Measurements from ENCODE around the gene DPF3. TPM values are rescaled to one million over a fixed set of nuclear protein-coding genes. Genes with fewer than 3 reads are reported as not detected.

Gene DPF3
- total RNA-seq, 4 donors from 2014 or later, result 0.19 to 3.8 (median 0.58) TPM

DNA sequence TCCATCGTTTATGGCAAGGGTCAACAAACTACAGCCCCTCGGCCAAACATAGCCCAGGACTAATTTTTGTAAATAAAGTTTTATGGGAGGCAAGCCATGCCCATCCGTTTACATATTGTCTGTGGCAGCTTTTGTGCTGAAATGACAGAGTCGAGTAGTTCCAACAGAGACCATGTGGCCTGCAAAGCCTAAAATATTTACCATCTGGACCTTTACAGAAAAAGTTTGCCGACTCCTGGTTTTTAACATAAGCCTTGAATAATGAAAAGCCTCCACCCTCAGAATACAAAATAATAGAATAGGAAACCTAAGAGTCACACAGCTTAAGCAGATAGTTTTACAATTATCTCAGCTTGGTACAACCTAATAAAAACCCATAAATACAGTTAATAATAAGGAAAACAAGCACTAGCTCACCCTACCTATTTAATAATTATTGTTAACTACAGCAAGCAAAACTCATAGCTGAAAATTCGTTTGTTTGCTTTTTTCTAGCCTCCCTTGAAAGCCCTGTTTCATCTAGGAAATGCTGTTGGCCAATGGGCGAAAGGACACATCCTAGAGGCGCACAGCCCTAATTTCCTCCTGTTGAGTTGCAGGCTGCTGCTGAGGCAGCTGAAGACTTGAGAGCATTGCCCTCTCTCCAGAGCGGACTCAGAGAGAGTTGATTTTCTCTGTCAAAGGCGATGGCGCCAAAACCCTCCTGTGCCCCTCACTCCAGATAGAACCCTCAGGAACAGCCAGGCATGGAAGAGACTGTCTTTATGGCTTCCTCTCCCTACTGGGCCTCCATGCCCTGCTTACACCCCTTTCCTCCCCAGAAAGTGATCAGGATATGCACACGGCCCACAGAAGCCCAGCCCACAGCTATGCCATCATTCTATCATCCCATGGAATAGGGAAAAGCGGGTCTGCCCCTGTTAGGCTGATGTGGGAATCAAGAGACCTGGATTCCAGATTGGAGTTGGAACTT, 107.2 kb downstream of the DPF3 start:
- TF ChIP-seq, protein P1, sequence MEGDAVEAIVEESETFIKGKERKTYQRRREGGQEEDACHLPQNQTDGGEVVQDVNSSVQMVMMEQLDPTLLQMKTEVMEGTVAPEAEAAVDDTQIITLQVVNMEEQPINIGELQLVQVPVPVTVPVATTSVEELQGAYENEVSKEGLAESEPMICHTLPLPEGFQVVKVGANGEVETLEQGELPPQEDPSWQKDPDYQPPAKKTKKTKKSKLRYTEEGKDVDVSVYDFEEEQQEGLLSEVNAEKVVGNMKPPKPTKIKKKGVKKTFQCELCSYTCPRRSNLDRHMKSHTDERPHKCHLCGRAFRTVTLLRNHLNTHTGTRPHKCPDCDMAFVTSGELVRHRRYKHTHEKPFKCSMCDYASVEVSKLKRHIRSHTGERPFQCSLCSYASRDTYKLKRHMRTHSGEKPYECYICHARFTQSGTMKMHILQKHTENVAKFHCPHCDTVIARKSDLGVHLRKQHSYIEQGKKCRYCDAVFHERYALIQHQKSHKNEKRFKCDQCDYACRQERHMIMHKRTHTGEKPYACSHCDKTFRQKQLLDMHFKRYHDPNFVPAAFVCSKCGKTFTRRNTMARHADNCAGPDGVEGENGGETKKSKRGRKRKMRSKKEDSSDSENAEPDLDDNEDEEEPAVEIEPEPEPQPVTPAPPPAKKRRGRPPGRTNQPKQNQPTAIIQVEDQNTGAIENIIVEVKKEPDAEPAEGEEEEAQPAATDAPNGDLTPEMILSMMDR (IDR thresholded peaks at IDR 0.05), result no peak
- no peak for DNase-seq (ENCODE audit: low spot score)

DNA sequence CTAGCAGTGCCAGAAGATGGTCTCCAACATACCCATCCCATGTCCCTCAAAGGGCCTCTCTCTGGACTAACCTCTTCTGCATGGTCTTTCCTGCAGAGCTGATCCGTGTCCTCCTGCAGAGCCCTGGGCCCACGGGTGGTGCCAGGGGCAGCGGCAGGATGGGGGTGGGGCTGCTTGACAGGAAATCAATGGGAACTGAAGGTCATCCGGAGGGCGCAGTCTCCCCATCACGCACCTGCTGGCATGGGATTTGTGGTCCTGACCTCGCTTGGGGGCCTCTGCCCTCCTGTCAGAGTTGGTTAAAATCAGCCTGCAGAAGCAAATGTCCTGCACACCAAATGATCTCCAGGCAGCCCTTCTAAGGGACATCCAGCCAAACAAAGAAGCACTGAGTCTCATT, 110.2 kb downstream of the DPF3 start:
- DNase-seq (ENCODE audit: low spot score) (no peak), ATAC-seq (ENCODE audit: low FRiP score) (no peak)
- TF ChIP-seq, protein P1 (IDR thresholded peaks at IDR 0.05), result no peak

More for the DNA sequence above, 107.2 kb downstream of the DPF3 start:
- no peak for ATAC-seq (ENCODE audit: low FRiP score)

DNA sequence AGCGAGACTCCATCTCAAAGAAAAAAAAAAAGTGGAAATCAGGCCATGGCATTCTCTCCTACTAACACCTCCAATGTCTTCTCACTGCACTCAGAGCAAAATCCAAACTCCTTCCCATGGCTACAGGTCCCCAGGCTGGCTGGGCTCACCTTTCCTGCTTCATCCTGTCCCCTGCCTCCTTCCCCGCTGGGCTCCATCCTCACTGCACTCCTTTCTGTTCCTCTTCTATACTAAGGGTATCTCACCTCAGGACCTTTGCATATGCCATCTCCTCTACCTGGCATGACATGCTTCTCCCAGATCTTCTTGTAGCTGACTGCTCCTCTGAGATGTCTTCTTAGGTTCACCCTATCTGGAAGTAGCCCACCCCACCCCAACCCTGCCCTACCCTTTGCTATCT, 111.1 kb downstream of the DPF3 start:
- TF ChIP-seq, protein P1 (IDR thresholded peaks at IDR 0.05), result no peak
- ATAC-seq (ENCODE audit: low FRiP score) (no peak), DNase-seq (ENCODE audit: low spot score) (no peak)

DNA sequence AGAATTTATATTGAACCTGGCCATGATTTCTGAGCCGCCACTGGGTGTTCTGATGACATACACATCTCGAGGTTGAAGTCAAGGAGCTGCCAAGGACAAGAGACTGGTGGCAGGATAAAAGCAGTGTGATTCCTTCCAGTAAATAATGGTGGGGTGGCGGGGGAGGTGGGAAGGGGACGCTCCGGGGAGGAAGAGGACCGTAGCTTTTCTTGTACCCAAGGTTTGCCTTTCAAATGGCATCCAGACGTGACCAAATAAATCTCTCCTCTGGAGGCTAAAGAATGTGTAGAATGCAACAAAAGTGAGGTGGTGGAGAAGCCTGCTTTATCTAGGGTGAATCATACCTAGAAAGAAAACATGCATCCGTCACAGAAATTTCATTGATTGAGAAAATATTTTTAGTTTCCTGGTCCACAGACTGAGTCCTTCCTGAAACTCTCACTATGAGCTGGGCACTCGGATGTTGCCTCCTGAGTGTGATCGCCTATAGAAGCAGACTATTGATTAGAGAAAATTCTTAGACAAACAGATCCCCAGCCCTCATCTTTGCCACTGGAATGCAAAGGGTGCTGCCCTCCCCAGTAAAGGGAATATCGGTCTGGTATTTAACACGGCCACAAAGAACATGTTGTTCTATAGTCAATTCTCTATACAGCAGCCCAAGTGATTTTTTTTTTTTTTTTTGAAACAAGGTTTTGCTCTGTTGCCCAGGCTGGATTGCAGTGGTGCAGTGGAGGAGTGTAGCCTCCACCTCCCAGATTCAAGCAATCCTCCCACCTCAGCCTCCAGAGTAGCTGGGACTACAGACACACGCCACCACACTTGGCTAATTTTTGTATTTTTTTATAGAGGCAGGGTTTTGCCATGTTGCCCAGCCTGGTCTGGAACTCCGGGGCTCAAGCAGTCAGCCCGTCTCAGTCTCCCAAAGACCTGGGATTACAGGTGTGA, 112.1 kb downstream of the DPF3 start:
- TF ChIP-seq, protein P1 (IDR thresholded peaks at IDR 0.05), result no peak
- DNase-seq (ENCODE audit: low spot score) (no peak), ATAC-seq (ENCODE audit: low FRiP score) (no peak)

DNA sequence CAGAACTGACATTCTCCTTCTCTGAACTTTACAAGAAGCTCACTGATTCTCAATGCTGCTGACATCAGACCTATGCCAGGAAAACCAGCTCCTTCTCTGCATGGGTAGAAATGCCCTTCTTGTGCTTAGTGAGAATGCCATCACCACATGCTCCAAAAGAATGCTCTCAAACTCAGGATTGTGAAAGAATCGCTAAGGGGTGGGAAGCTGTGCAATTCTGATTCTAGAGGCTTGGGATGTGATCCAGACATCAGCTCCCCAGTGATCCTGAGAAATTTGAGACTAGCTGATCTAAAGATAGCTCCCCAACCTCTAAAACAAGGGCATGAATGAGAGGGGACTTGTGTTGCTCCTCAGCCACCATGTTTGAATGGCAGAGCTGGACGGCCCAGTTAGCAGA, 113.2 kb downstream of the DPF3 start:
- ATAC-seq (ENCODE audit: low FRiP score), result no peak

DNA sequence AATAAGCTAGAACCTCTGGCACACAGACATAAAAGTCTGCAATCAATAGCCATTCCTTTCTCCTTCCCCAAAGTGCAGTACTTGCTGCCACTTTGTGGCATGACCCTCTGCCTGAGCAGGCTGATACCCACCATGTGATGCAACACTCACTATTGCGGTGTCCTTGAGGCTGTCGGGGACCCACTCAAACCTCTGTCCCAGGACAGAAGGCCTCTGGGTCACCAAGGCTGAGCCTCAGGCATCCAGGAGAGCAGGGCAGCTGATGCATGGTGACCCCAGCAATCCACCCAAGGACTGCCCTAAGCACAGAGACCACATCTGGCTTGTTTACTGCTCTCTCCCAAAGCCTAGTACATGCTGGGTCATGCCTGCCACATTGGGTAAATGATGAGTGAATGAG, 114.2 kb downstream of the DPF3 start:
- TF ChIP-seq, protein P1 (IDR thresholded peaks at IDR 0.05), result no peak
- ATAC-seq (ENCODE audit: low FRiP score) (no peak), DNase-seq (ENCODE audit: low spot score) (no peak)

More for the DNA sequence above, 113.2 kb downstream of the DPF3 start:
- TF ChIP-seq, protein P1 (IDR thresholded peaks at IDR 0.05), result no peak
- DNase-seq (ENCODE audit: low spot score), result no peak
